ENCODE measurements around the gene XPO6.

XPO6 gene

GRCh38 chr16:28086186-28087139 lies 125.3 kb downstream of the XPO6 start:
- no peak for DNase-seq

GRCh38 chr16:28085389-28086171 lies 126.2 kb downstream of the XPO6 start:
- no peak for DNase-seq

- DNase-seq, result no peak
Measured at GRCh38 chr16:28084209-28084608, 127.6 kb downstream of the XPO6 start.

GRCh38 chr16:28082624-28083023 lies 129.1 kb downstream of the XPO6 start:
- DNase-seq, result no peak

GRCh38 chr16:28081391-28081968 lies 130.3 kb downstream of the XPO6 start:
- DNase-seq, result no peak

GRCh38 chr16:28078261-28078660 lies 133.5 kb downstream of the XPO6 start:
- no peak for DNase-seq

GRCh38 chr16:28073836-28074235 lies 137.9 kb downstream of the XPO6 start:
- DNase-seq, result no peak

GRCh38 chr16:28072087-28072486 lies 139.7 kb downstream of the XPO6 start:
- DNase-seq, result no peak

GRCh38 chr16:28069971-28070794 lies 141.6 kb downstream of the XPO6 start:
- no peak for DNase-seq

GRCh38 chr16:28068976-28069375 lies 142.8 kb downstream of the XPO6 start:
- DNase-seq, result no peak

GRCh38 chr16:28067604-28068379 lies 144.0 kb downstream of the XPO6 start:
- DNase-seq, result no peak

GRCh38 chr16:28064706-28065249 lies 147.0 kb downstream of the XPO6 start:
- no peak for DNase-seq

GRCh38 chr16:28064150-28064549 lies 147.6 kb downstream of the XPO6 start:
- DNase-seq, result no peak

GRCh38 chr16:28063591-28064061 lies 148.1 kb downstream of the XPO6 start, which contains the start of gene GSG1L:
TSS of gene GSG1L (minus strand) at chr16:28063714. CDS start at chr16:28063424, 290 bp downstream.
- DNase-seq, result no peak

- DNase-seq, result no peak
Measured at GRCh38 chr16:28062847-28063521, 148.8 kb downstream of the XPO6 start.

GRCh38 chr16:28062261-28062846 lies 149.4 kb downstream of the XPO6 start:
- no peak for DNase-seq

- DNase-seq, result no peak
Measured at GRCh38 chr16:28061352-28062101, 150.2 kb downstream of the XPO6 start.

GRCh38 chr16:28059841-28060575 lies 151.8 kb downstream of the XPO6 start:
- no peak for DNase-seq
